Measurements from ENCODE around the gene TTLL10. TPM values are rescaled to one million over a fixed set of nuclear protein-coding genes. Genes with fewer than 3 reads are reported as not detected.

The TTLL10 gene
- total and polyA plus RNA-seq, 2 donors from 2014 or later = 1.5 TPM; not detected in 1

DNA sequence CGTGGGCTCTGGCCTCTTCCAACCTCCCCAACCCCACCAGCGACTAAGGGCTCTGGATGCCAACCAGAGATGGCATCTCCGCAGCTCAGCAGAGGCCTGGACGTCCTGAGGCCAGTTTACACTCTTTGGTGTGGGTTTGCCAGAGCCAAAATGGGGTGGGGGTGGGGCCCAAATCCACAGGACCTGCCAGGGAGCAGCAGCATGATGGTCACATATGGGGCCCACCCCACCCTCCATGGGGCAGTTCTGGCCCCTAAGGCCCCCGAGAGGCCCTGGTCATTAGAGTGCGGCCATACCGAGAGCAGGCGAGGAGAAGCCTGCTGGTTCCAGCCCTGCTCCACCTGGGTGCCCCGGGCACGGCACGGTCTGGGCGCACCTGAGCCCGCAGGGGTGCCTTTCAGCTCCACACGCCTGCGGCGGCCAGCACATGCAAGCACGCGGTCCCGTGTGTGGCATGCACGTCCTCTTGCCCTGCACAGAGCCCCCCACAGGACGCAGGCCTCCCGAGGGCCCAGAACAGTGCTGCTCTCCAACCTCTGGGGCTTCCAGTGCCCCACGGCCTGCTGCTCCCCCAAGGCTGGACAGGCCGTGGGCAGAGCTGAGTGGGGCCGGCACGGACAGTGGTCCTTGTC is 68.0 kb downstream of the TTLL10 start:
- Histone ChIP-seq H3K27me3 (ENCODE audit: control insufficient read depth, insufficient read depth, low read length) (no peaks in the 10 kb centered on the region), H3K36me3 (ENCODE audit: control insufficient read depth in 2 of 3, insufficient read depth in 3 of 3, low read length in 3 of 3) (no peaks in the 10 kb centered on the region), H3K9ac (ENCODE audit: low read length in 3 of 3) (no peak overlapping the region), H3K4me1 (ENCODE audit: control insufficient read depth in 2 of 3, insufficient read depth in 2 of 3, low read depth in 1 of 3, low read length in 3 of 3) (no peaks in the 10 kb centered on the region), H3K27ac (ENCODE audit: low read depth in 2 of 2, low read length in 2 of 2) (no peak overlapping the region), H3K4me3 (ENCODE audit: low read length in 3 of 3) (no peak overlapping the region), H3K9me3 (ENCODE audit: control insufficient read depth in 2 of 3, insufficient read depth in 1 of 3, low read length in 3 of 3) (no peaks in the 10 kb centered on the region)
- no peak for FAIRE-seq
- intact Hi-C loops (cut with DNase I) = no loop called here
- peak in 1 of 5 donors; percentile 59 for DNase-seq
- TF ChIP-seq CTCF (IDR thresholded peaks at IDR 0.05; ENCODE audit: borderline replicate concordance, extremely low read depth, insufficient read depth) = no peak

DNA sequence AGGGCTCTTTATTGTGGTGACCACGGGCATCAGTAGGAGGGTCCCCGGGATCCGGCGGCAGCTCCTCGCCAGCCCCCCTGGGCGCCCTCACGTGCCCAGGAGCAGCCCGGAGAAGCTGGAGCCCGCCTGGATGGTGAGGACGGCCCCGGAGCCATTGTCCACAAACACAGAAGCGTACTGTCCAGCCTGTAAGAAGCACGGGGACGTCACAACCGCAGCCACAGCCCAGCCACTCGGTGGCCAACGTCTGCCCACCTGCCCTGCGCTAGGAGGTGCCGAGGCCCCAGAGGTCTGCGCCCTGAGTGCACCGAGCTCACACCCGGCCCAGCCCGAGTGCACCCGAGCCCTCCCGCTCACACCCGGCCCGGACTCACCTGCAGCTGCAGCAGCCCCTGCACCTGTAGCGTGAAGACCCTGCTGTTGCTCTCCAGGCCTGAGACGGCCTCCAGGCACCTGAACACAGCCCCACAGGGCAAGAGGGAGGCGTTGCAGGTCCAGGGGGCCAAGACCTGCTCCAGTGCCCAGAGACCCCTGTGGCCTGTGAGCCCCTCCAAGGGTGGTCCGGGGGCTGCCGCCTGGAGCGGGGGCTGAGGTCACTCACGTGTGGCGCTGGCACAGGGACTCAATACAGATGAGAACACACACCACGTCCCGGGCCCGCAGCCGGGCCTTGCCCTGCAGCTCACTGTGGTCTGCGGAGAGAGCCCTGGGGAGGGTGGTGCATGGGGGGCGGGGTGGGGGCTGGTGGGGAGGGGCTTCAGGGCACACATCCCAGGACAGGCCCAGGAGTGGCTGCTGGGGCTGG is 69.0 kb downstream of the TTLL10 start:
- H3K27me3 ChIP-seq (ENCODE audit: control insufficient read depth, insufficient read depth, low read length) = no peaks in the 10 kb centered on the region
- H3K4me1 ChIP-seq (ENCODE audit: control insufficient read depth in 2 of 3, insufficient read depth in 2 of 3, low read depth in 1 of 3, low read length in 3 of 3) = no peaks in the 10 kb centered on the region
- H3K9ac ChIP-seq (ENCODE audit: low read length in 3 of 3) = no peak overlapping the region
- TF ChIP-seq CTCF (IDR thresholded peaks at IDR 0.05; ENCODE audit: borderline replicate concordance, extremely low read depth, insufficient read depth) = no peak
- H3K36me3 ChIP-seq (ENCODE audit: control insufficient read depth in 2 of 3, insufficient read depth in 3 of 3, low read length in 3 of 3) = no peaks in the 10 kb centered on the region
- DNase-seq (peak in 1 of 5 donors; percentile 67), FAIRE-seq (no peak)
- intact Hi-C loops (cut with DNase I) = no loop called here
- no peak overlapping the region for H3K27ac ChIP-seq (ENCODE audit: low read depth in 2 of 2, low read length in 2 of 2)
- no peaks in the 10 kb centered on the region for H3K9me3 ChIP-seq (ENCODE audit: control insufficient read depth in 2 of 3, insufficient read depth in 1 of 3, low read length in 3 of 3)
- H3K4me3 ChIP-seq (ENCODE audit: low read length in 3 of 3) = no peak overlapping the region

DNA sequence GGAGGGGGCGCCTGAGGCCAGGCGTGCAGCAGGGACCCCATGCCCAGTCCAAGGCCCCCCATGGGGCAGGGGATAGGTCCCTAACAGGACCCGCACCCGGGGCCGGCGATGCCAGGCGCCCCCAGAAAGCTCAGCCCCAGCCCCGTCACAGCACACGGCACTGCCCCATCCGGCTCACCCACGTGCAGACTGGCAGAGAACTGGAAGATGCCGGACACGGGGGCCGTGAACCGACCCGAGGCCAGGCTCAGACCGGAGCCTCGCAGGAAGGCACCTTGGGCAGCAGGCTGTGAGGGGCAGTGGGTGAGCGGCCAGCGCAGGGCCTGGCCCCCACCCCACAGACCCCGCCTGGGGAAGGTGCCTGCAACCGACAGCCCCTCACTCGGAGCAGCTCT is 69.6 kb downstream of the TTLL10 start:
- Histone ChIP-seq H3K27ac (ENCODE audit: low read depth in 2 of 2, low read length in 2 of 2) (no peak overlapping the region), H3K9ac (ENCODE audit: low read length in 3 of 3) (no peak overlapping the region), H3K27me3 (ENCODE audit: control insufficient read depth, insufficient read depth, low read length) (no peaks in the 10 kb centered on the region), H3K4me1 (ENCODE audit: control insufficient read depth in 2 of 3, insufficient read depth in 2 of 3, low read depth in 1 of 3, low read length in 3 of 3) (no peaks in the 10 kb centered on the region), H3K4me3 (ENCODE audit: low read length in 3 of 3) (no peak overlapping the region), H3K9me3 (ENCODE audit: control insufficient read depth in 2 of 3, insufficient read depth in 1 of 3, low read length in 3 of 3) (no peaks in the 10 kb centered on the region), H3K36me3 (ENCODE audit: control insufficient read depth in 2 of 3, insufficient read depth in 3 of 3, low read length in 3 of 3) (no peaks in the 10 kb centered on the region)
- FAIRE-seq (no peak), DNase-seq (no peak)
- intact Hi-C loops (cut with DNase I) = no loop called here
- no peak for TF ChIP-seq CTCF (IDR thresholded peaks at IDR 0.05; ENCODE audit: borderline replicate concordance, extremely low read depth, insufficient read depth)

Measured in kidney (tissue), 14 donors.